HG03354 (cell line): Measurements from ENCODE around the gene E2F4.

ENCODE experiments used
- ATAC-seq: cut with Tn5 transposase; IDR thresholded peaks from one replicate; pipeline ENCODE4 v1.9.1; 2021; ENCODE audit warnings: mild to moderate bottlenecking; ENCODE audit not compliant: unreplicated experiment, poor library complexity, severe bottlenecking

The E2F4 gene

GRCh38 chr16:67191995-67192681 lies at the start of gene E2F4:
E2F4 (plus strand) TSS chr16:67192155; CDS start chr16:67192228, 73 bp downstream.
- peak; percentile 94 for ATAC-seq

GRCh38 chr16:67142342-67142741 lies 49.6 kb upstream of the E2F4 start:
- no peak for ATAC-seq

GRCh38 chr16:67144943-67145342 lies 47.0 kb upstream of the E2F4 start:
- ATAC-seq: no peak

- no peak for ATAC-seq
Measured at GRCh38 chr16:67145746-67146145, 46.2 kb upstream of the E2F4 start.

GRCh38 chr16:67146523-67147357 lies 45.2 kb upstream of the E2F4 start:
- ATAC-seq: no peak

GRCh38 chr16:67147437-67148140 lies 44.4 kb upstream of the E2F4 start:
- ATAC-seq: no peak

- ATAC-seq: no peak
Measured at GRCh38 chr16:67148221-67148620, 43.7 kb upstream of the E2F4 start.

- ATAC-seq: no peak
Measured at GRCh38 chr16:67148656-67149275, 43.2 kb upstream of the E2F4 start.

- no peak for ATAC-seq
Measured at GRCh38 chr16:67149276-67150046, 42.5 kb upstream of the E2F4 start.

- peak; percentile 40 for ATAC-seq
Measured at GRCh38 chr16:67150047-67150832, 41.7 kb upstream of the E2F4 start.

GRCh38 chr16:67150833-67151396 lies 41.0 kb upstream of the E2F4 start, which contains the start of gene B3GNT9:
B3GNT9 (minus strand) TSS chr16:67150998; CDS start chr16:67150485, 513 bp downstream.
- ATAC-seq: peak; percentile 62

- no peak for ATAC-seq
Measured at GRCh38 chr16:67151431-67152097, 40.4 kb upstream of the E2F4 start.

GRCh38 chr16:67154578-67155294 lies 37.2 kb upstream of the E2F4 start:
- no peak for ATAC-seq

GRCh38 chr16:67155295-67156142 lies 36.4 kb upstream of the E2F4 start:
- no peak for ATAC-seq

GRCh38 chr16:67156143-67156844 lies 35.7 kb upstream of the E2F4 start:
- no peak for ATAC-seq
